Brain microvascular endothelial cell (primary cell): ENCODE measurements around the gene CHRND.

Experiments used
- DNase-seq: peaks from one replicate; pipeline ENCODE4 v3.0.0-alpha.2; 2020
- H3K27ac ChIP-seq: fragments of 250-450 bp; sonication (Bioruptor Pico); 2 replicates; pipeline ENCODE4 v1.5.1; 2020; ENCODE audit warnings: mild to moderate bottlenecking, moderate library complexity
- H3K27me3 ChIP-seq: fragments of 250-450 bp; sonication (Bioruptor Pico); replicated peaks from 2 replicates; pipeline ENCODE4 v1.5.1; 2020; ENCODE audit warnings: mild to moderate bottlenecking
- H3K36me3 ChIP-seq: fragments of 250-450 bp; sonication (Bioruptor Pico); replicated peaks from 2 replicates; pipeline ENCODE4 v1.5.1; 2020; ENCODE audit warnings: mild to moderate bottlenecking
- H3K4me3 ChIP-seq: 2 replicates; pipeline ENCODE4 v1.5.1; 2011; ENCODE audit warnings: low read depth, mild to moderate bottlenecking, control low read depth, low read length, moderate library complexity
- in situ Hi-C: cut with HindIII; loops from 2 replicates; pipeline ENCODE4 v1.10.0; 2017; ENCODE audit warnings: low sequenced_read_pairs, low pct_ligation_motif_present
- TF ChIP-seq, protein P1 (sequence below): IDR thresholded peaks from 2 replicates; pipeline ENCODE4 v1.5.1; 2011; ENCODE audit warnings: low read depth, mild to moderate bottlenecking, moderate library complexity, low read length, control low read depth, inconsistent platforms; ENCODE audit errors: missing control alignments

Gene CHRND

DNA sequence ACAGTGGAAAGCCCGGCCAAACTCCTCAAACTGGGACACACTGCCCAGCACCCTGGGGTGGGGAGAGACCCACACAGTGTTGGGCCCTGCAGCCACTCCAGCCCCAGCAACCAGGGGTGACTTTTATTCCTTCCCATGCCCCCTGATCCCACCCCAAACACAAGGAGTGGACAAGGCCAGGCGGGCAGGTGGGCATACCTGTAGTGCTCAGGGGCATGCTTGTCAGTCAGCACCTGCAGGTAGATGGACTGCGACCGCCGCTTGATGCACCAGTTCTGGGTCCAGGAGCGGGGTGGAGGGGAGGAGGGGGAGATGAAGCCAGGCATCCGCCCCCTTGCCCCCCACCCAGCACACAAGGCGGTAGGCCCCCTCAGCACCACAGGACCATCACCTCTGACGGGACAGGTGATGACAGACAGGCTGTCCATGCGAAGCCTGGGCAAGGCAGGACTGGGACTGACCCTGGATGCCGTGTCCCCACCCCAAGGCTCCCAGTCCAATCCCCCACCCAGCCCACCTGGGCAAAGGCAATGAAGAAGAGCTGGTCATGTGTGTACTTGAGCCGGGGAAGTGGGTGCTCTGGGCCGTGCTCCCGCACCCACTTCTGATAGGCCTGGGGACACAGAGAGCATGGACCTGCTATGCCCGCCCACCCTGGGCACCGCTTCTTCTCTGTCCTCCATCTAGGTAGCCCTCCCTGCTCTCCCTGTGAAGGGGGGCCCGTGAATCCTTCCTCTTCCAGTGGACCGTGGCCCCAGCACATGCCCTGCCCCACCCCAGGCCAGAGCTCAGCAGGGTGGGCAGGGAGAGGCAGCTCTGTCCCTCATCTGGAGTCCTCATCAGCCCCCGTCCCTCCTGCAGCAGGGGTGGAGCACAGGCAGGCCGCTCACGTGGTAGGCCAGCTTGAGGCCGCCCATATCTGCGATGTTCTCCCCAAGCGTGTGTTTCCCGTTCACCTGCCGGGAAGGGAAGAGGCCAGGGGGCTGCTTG, 45.5 kb upstream of the CHRND start:
- Histone ChIP-seq H3K4me3 (no peak overlapping the region), H3K27ac (no peak overlapping the region), H3K27me3 (peaks cover 27% of the 10 kb centered on the region), H3K36me3 (no peaks in the 10 kb centered on the region)
- TF ChIP-seq, protein P1, sequence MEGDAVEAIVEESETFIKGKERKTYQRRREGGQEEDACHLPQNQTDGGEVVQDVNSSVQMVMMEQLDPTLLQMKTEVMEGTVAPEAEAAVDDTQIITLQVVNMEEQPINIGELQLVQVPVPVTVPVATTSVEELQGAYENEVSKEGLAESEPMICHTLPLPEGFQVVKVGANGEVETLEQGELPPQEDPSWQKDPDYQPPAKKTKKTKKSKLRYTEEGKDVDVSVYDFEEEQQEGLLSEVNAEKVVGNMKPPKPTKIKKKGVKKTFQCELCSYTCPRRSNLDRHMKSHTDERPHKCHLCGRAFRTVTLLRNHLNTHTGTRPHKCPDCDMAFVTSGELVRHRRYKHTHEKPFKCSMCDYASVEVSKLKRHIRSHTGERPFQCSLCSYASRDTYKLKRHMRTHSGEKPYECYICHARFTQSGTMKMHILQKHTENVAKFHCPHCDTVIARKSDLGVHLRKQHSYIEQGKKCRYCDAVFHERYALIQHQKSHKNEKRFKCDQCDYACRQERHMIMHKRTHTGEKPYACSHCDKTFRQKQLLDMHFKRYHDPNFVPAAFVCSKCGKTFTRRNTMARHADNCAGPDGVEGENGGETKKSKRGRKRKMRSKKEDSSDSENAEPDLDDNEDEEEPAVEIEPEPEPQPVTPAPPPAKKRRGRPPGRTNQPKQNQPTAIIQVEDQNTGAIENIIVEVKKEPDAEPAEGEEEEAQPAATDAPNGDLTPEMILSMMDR: no peak
- in situ Hi-C loops: no loop called here
- no peak for DNase-seq

GRCh38 chr2:232481322-232482140, 44.4 kb upstream of the CHRND start:
- Histone ChIP-seq H3K4me3 (no peak overlapping the region), H3K36me3 (no peaks in the 10 kb centered on the region), H3K27me3 (peaks cover 37% of the 10 kb centered on the region), H3K27ac (no peak overlapping the region)
- no peak for DNase-seq
- in situ Hi-C loops: no loop called here
- TF ChIP-seq, protein P1: no peak

- Histone ChIP-seq H3K27me3 (peaks cover 48% of the 10 kb centered on the region), H3K36me3 (no peaks in the 10 kb centered on the region), H3K4me3 (no peak overlapping the region), H3K27ac (no peak overlapping the region)
- in situ Hi-C loops: no loop called here
- no peak for DNase-seq
- TF ChIP-seq, protein P1: no peak
These were observed 43.4 kb upstream of the CHRND start for GRCh38 chr2:232482301-232483238.

- Histone ChIP-seq H3K27me3 (peaks cover 54% of the 10 kb centered on the region), H3K27ac (no peak overlapping the region), H3K36me3 (no peaks in the 10 kb centered on the region), H3K4me3 (no peak overlapping the region)
- TF ChIP-seq, protein P1: no peak
- in situ Hi-C loops: no loop called here
- DNase-seq: no peak
These were observed 42.5 kb upstream of the CHRND start for GRCh38 chr2:232483311-232483922.
